Karpas-422 (cell line): ENCODE data around the gene ISLR2. TPM values are rescaled to one million over a fixed set of nuclear protein-coding genes. Genes with fewer than 3 reads are reported as not detected.

ENCODE experiments used
- DNase-seq: peaks from one replicate; pipeline ENCODE4 v3.0.0-alpha.2; 2015
- H2AFZ ChIP-seq: fragments of 200-600 bp; sonication (generic); 2 replicates; pipeline ENCODE4 v1.6.1; 2014; ENCODE audit warnings: antibody characterized with exemption, low read length, mixed read lengths
- H3K27ac ChIP-seq: fragments of 200-600 bp; sonication (generic); 2 replicates; pipeline ENCODE4 v1.5.1; 2014; ENCODE audit warnings: mild to moderate bottlenecking, low read length, moderate library complexity
- H3K27me3 ChIP-seq: fragments of 200-600 bp; sonication (generic); 2 replicates; pipeline ENCODE4 v1.6.1; 2014; ENCODE audit warnings: low read length, mixed read lengths
- H3K36me3 ChIP-seq: fragments of 200-600 bp; sonication (generic); 2 replicates; pipeline ENCODE4 v1.6.1; 2014; ENCODE audit warnings: low read length, mixed read lengths; ENCODE audit not compliant: insufficient read depth
- H3K4me1 ChIP-seq: fragments of 200-600 bp; sonication (generic); 2 replicates; pipeline ENCODE4 v1.6.1; 2014; ENCODE audit warnings: mild to moderate bottlenecking, low read length, mixed read lengths
- H3K4me2 ChIP-seq: fragments of 200-600 bp; sonication (generic); 2 replicates; pipeline ENCODE4 v1.6.1; 2014; ENCODE audit warnings: low read length, low read depth, mild to moderate bottlenecking; ENCODE audit not compliant: poor library complexity, severe bottlenecking
- H3K4me3 ChIP-seq: fragments of 200-600 bp; sonication (generic); 2 replicates; pipeline ENCODE4 v1.5.1; 2014; ENCODE audit warnings: mild to moderate bottlenecking, antibody characterized with exemption, low read length, mixed read lengths
- H3K79me2 ChIP-seq: fragments of 200-600 bp; sonication (generic); 2 replicates; pipeline ENCODE4 v1.6.1; 2014; ENCODE audit warnings: mild to moderate bottlenecking, low read length, mixed read lengths
- H3K9ac ChIP-seq: fragments of 200-600 bp; sonication (generic); 2 replicates; pipeline ENCODE4 v1.6.0; 2014; ENCODE audit warnings: low read length
- H3K9me2 ChIP-seq: fragments of 200-600 bp; sonication (generic), shearing (Covaris generic); replicated peaks from 2 replicates; pipeline ENCODE4 v1.6.0; 2014; ENCODE audit warnings: mild to moderate bottlenecking, low read length, moderate library complexity; ENCODE audit not compliant: insufficient read depth
- H3K9me3 ChIP-seq: fragments of 300-700, 200-600 bp; sonication (generic); 2 replicates; pipeline ENCODE4 v1.6.1; 2014; ENCODE audit warnings: low read length, mixed read lengths
- H4K20me1 ChIP-seq: fragments of 200-600 bp; sonication (generic); 2 replicates; pipeline ENCODE4 v1.6.1; 2014; ENCODE audit warnings: mild to moderate bottlenecking, antibody characterized with exemption, low read length, low read depth; ENCODE audit not compliant: insufficient read depth
- total RNA-seq: library from RNA; depleted of rRNA; stranded (reverse); fragments of >200 nt; shearing (Covaris generic); gene quantifications from 2 replicates; pipeline ENCODE4 v1.2.3, GENCODE V29; 2014; ENCODE audit warnings: low replicate concordance

Gene ISLR2
- total RNA-seq, 1 experiment from 2014 or later = not detected

GRCh38 chr15:74109713-74110112, 20.7 kb upstream of the ISLR2 start:
- no peak overlapping the region for H3K4me2 ChIP-seq
- H3K79me2 ChIP-seq = no peaks in the 10 kb centered on the region
- H3K9ac ChIP-seq = no peak overlapping the region
- H3K27me3 ChIP-seq = no peaks in the 10 kb centered on the region
- H3K9me3 ChIP-seq = no peaks in the 10 kb centered on the region
- no peak overlapping the region for H3K4me3 ChIP-seq
- H3K27ac ChIP-seq = no peak overlapping the region
- DNase-seq = no peak
- H4K20me1 ChIP-seq = no peaks in the 10 kb centered on the region
- H3K36me3 ChIP-seq = no peaks in the 10 kb centered on the region
- no peaks in the 10 kb centered on the region for H3K9me2 ChIP-seq
- H2AFZ ChIP-seq = no peak overlapping the region
- H3K4me1 ChIP-seq = no peaks in the 10 kb centered on the region

GRCh38 chr15:74120426-74120825, 10.0 kb upstream of the ISLR2 start:
- no peak overlapping the region for H3K9ac ChIP-seq
- no peaks in the 10 kb centered on the region for H3K79me2 ChIP-seq
- peaks cover 11% of the 10 kb centered on the region for H3K4me1 ChIP-seq
- H3K27ac ChIP-seq = no peak overlapping the region
- no peaks in the 10 kb centered on the region for H3K9me2 ChIP-seq
- H3K4me2 ChIP-seq = no peak overlapping the region
- H3K27me3 ChIP-seq = no peaks in the 10 kb centered on the region
- DNase-seq = no peak
- H3K36me3 ChIP-seq = no peaks in the 10 kb centered on the region
- no peaks in the 10 kb centered on the region for H4K20me1 ChIP-seq
- H3K4me3 ChIP-seq = no peak overlapping the region
- no peak overlapping the region for H2AFZ ChIP-seq
- no peaks in the 10 kb centered on the region for H3K9me3 ChIP-seq

- H3K27me3 ChIP-seq = no peaks in the 10 kb centered on the region
- H2AFZ ChIP-seq = no peak overlapping the region
- H3K4me2 ChIP-seq = no peak overlapping the region
- H3K4me1 ChIP-seq = peaks cover 11% of the 10 kb centered on the region
- H3K9me3 ChIP-seq = no peaks in the 10 kb centered on the region
- no peak overlapping the region for H3K27ac ChIP-seq
- H3K9me2 ChIP-seq = no peaks in the 10 kb centered on the region
- no peaks in the 10 kb centered on the region for H3K36me3 ChIP-seq
- no peak overlapping the region for H3K9ac ChIP-seq
- H3K79me2 ChIP-seq = no peaks in the 10 kb centered on the region
- no peak overlapping the region for H3K4me3 ChIP-seq
- H4K20me1 ChIP-seq = no peaks in the 10 kb centered on the region
- no peak for DNase-seq
These were observed 9.3 kb upstream of the ISLR2 start for GRCh38 chr15:74121039-74121438.

- H3K27ac ChIP-seq = no peak overlapping the region
- peaks cover 11% of the 10 kb centered on the region for H3K4me1 ChIP-seq
- no peak overlapping the region for H3K4me2 ChIP-seq
- H3K9ac ChIP-seq = no peak overlapping the region
- no peaks in the 10 kb centered on the region for H3K27me3 ChIP-seq
- no peaks in the 10 kb centered on the region for H3K36me3 ChIP-seq
- DNase-seq = no peak
- no peak overlapping the region for H2AFZ ChIP-seq
- no peaks in the 10 kb centered on the region for H4K20me1 ChIP-seq
- no peaks in the 10 kb centered on the region for H3K9me3 ChIP-seq
- no peaks in the 10 kb centered on the region for H3K9me2 ChIP-seq
- no peak overlapping the region for H3K4me3 ChIP-seq
- no peaks in the 10 kb centered on the region for H3K79me2 ChIP-seq
These were observed 8.5 kb upstream of the ISLR2 start for GRCh38 chr15:74121858-74122257.

GRCh38 chr15:74122403-74123130, 7.8 kb upstream of the ISLR2 start:
- Histone ChIP-seq H3K4me1 (peaks cover 11% of the 10 kb centered on the region), H3K27me3 (no peaks in the 10 kb centered on the region), H3K79me2 (no peaks in the 10 kb centered on the region), H3K27ac (no peak overlapping the region), H3K9ac (no peak overlapping the region), H2AFZ (no peak overlapping the region), H3K4me2 (no peak overlapping the region), H3K4me3 (no peak overlapping the region), H3K9me3 (no peaks in the 10 kb centered on the region), H4K20me1 (no peaks in the 10 kb centered on the region), H3K9me2 (no peaks in the 10 kb centered on the region), H3K36me3 (no peaks in the 10 kb centered on the region)
- no peak for DNase-seq

GRCh38 chr15:74123131-74123429, 7.3 kb upstream of the ISLR2 start:
- Histone ChIP-seq H3K9ac (no peak overlapping the region), H3K4me1 (peaks cover 11% of the 10 kb centered on the region), H3K4me3 (no peak overlapping the region), H3K36me3 (no peaks in the 10 kb centered on the region), H3K27ac (no peak overlapping the region), H3K4me2 (no peak overlapping the region), H3K9me3 (no peaks in the 10 kb centered on the region), H4K20me1 (no peaks in the 10 kb centered on the region), H3K79me2 (no peaks in the 10 kb centered on the region), H3K27me3 (no peaks in the 10 kb centered on the region), H3K9me2 (no peaks in the 10 kb centered on the region), H2AFZ (no peak overlapping the region)
- no peak for DNase-seq

GRCh38 chr15:74123658-74124057, 6.7 kb upstream of the ISLR2 start:
- H3K36me3 ChIP-seq = no peaks in the 10 kb centered on the region
- no peak overlapping the region for H3K4me2 ChIP-seq
- no peak overlapping the region for H2AFZ ChIP-seq
- no peaks in the 10 kb centered on the region for H4K20me1 ChIP-seq
- H3K27ac ChIP-seq = no peak overlapping the region
- H3K9ac ChIP-seq = no peak overlapping the region
- no peaks in the 10 kb centered on the region for H3K79me2 ChIP-seq
- H3K9me2 ChIP-seq = no peaks in the 10 kb centered on the region
- H3K9me3 ChIP-seq = no peaks in the 10 kb centered on the region
- no peak overlapping the region for H3K4me3 ChIP-seq
- no peak for DNase-seq
- H3K4me1 ChIP-seq = peaks cover 11% of the 10 kb centered on the region
- H3K27me3 ChIP-seq = no peaks in the 10 kb centered on the region

- H3K9me3 ChIP-seq = no peaks in the 10 kb centered on the region
- DNase-seq = no peak
- H3K4me1 ChIP-seq = peaks cover 11% of the 10 kb centered on the region
- no peaks in the 10 kb centered on the region for H3K79me2 ChIP-seq
- H4K20me1 ChIP-seq = no peaks in the 10 kb centered on the region
- H3K9me2 ChIP-seq = no peaks in the 10 kb centered on the region
- H3K27ac ChIP-seq = no peak overlapping the region
- no peak overlapping the region for H3K9ac ChIP-seq
- H3K36me3 ChIP-seq = no peaks in the 10 kb centered on the region
- no peaks in the 10 kb centered on the region for H3K27me3 ChIP-seq
- H3K4me3 ChIP-seq = no peak overlapping the region
- H3K4me2 ChIP-seq = no peak overlapping the region
- H2AFZ ChIP-seq = no peak overlapping the region
These were observed 6.2 kb upstream of the ISLR2 start for GRCh38 chr15:74124196-74124595.

GRCh38 chr15:74124759-74125158, 5.6 kb upstream of the ISLR2 start:
- H3K9me3 ChIP-seq = no peaks in the 10 kb centered on the region
- H2AFZ ChIP-seq = no peak overlapping the region
- H3K9ac ChIP-seq = no peak overlapping the region
- peaks cover 11% of the 10 kb centered on the region for H3K4me1 ChIP-seq
- no peaks in the 10 kb centered on the region for H3K9me2 ChIP-seq
- H3K27ac ChIP-seq = no peak overlapping the region
- H3K79me2 ChIP-seq = no peaks in the 10 kb centered on the region
- no peaks in the 10 kb centered on the region for H3K27me3 ChIP-seq
- no peaks in the 10 kb centered on the region for H3K36me3 ChIP-seq
- DNase-seq = no peak
- H3K4me2 ChIP-seq = no peak overlapping the region
- no peak overlapping the region for H3K4me3 ChIP-seq
- no peaks in the 10 kb centered on the region for H4K20me1 ChIP-seq
